ENCODE results near the gene DAB2IP.

DNA sequence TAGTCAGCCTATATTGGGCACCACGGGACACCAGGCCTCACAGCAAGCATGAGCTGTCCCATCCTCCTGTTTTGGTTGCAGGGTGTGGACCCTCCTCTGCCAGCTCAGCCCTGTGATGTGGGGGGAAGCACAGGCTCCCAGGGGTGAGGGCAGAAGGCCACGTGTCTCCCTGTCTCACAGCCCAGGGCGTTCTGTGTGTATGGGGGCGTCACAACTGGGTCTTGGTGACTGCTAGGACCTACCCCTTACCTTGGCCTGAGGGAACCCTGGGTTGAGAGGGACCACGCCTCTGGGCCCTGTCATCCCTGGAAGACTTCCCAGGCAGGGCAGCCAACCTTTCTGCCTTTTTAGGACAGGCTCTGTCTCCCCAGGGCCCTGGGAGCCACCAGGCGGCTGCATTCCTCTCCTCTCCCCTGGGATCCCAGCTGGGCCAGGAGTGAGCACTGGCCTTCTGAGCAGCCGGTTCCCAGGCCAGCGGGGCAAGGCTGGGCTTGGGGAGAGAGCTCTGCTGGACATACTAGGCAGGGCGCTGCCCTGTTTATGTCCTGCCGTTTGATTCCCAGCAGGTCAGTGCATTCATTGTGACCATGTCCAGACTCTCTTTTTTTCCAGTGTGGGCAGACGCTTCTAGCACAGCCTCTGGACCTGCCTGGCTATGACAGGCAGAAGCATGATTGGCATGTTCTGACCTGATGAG lies 97.4 kb downstream of the DAB2IP start:
- TF ChIP-seq, protein P1, sequence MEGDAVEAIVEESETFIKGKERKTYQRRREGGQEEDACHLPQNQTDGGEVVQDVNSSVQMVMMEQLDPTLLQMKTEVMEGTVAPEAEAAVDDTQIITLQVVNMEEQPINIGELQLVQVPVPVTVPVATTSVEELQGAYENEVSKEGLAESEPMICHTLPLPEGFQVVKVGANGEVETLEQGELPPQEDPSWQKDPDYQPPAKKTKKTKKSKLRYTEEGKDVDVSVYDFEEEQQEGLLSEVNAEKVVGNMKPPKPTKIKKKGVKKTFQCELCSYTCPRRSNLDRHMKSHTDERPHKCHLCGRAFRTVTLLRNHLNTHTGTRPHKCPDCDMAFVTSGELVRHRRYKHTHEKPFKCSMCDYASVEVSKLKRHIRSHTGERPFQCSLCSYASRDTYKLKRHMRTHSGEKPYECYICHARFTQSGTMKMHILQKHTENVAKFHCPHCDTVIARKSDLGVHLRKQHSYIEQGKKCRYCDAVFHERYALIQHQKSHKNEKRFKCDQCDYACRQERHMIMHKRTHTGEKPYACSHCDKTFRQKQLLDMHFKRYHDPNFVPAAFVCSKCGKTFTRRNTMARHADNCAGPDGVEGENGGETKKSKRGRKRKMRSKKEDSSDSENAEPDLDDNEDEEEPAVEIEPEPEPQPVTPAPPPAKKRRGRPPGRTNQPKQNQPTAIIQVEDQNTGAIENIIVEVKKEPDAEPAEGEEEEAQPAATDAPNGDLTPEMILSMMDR (IDR thresholded peaks at IDR 0.05; ENCODE audit: borderline replicate concordance, extremely low read depth, low read length, poor library complexity, severe bottlenecking): no peak
- TF ChIP-seq EZH2 (IDR thresholded peaks at IDR 0.05; ENCODE audit: borderline replicate concordance, low read depth, low read length, severe bottlenecking): no peak

Data from DND-41 (cell line).